GM12878 (cell line): Measurements from ENCODE around the gene EMC6. TPM values are rescaled to one million over a fixed set of nuclear protein-coding genes. Genes with fewer than 3 reads are reported as not detected.

Experiments
- ATAC-seq: fragments of 200-7000 bp; cut with Tn5 transposase; 3 replicates; pipeline ENCODE4 v1.9.1; 2020; ENCODE audit warnings: mild to moderate bottlenecking, moderate library complexity
- BruUV-seq: library from RNA; stranded (reverse); fragments of 400-500 nt; replicated peaks from 2 replicates; lab custom pipeline; 2021; lab: Mats Ljungman, UMichigan
- CTCF ChIA-PET: fragments of 300-600 bp; sonication (Branson Sonifier 250); formaldehyde crosslinking; extraction: SDS; loops from one replicate; lab custom pipeline; 2021; ENCODE audit warnings: inconsistent platforms; lab: Yijun Ruan, JAX
- POLR2A ChIA-PET: fragments of 350-600 bp; formaldehyde crosslinking; extraction: SDS; loops from one replicate; lab custom pipeline; 2021; ENCODE audit warnings: inconsistent platforms; lab: Charles Lee
- RAD21 ChIA-PET: fragments of 300-600 bp; sonication (Branson Sonifier 250); formaldehyde crosslinking; loops from one replicate; lab custom pipeline; 2023; ENCODE audit warnings: antibody characterized with exemption; ENCODE audit not compliant: unreplicated experiment; lab: Charles Lee
- SMC1A ChIA-PET: fragments of 300-600 bp; sonication (Branson Sonifier 250); formaldehyde crosslinking; loops from one replicate; lab custom pipeline; 2023; ENCODE audit not compliant: unreplicated experiment, uncharacterized antibody; lab: Charles Lee
- DNase-seq: peaks from one replicate; pipeline ENCODE4 v3.0.0-alpha.2; 2011; ENCODE audit warnings: low read depth, low spot score
- FAIRE-seq: peaks from 3 replicates; lab custom pipeline; 2011; peaks lifted over from hg19 to GRCh38; lab: Jason Lieb, UNC
- H2AFZ ChIP-seq: 2 replicates; pipeline ENCODE4 v1.6.0; 2011; ENCODE audit warnings: low read depth, low read length, control low read depth; ENCODE audit not compliant: control insufficient read depth
- H3K27ac ChIP-seq: 2 replicates; pipeline ENCODE4 v1.5.1; 2011; ENCODE audit warnings: control low read depth; ENCODE audit not compliant: control insufficient read depth, insufficient read depth
- H3K27me3 ChIP-seq, 2 experiments: replicated peaks in 1 of 2; 2 replicates each; pipeline versions ENCODE4 v1.6.0 to v1.6.1; 2011; ENCODE audit warnings: low read length in 1 of 2; ENCODE audit not compliant: control insufficient read depth in 2 of 2, insufficient read depth in 2 of 2
- H3K36me3 ChIP-seq, 2 experiments: 2 replicates each; pipeline ENCODE4 v1.5.1; 2011; ENCODE audit warnings: low read length in 1 of 2; ENCODE audit not compliant: control insufficient read depth in 2 of 2, insufficient read depth in 2 of 2
- H3K4me1 ChIP-seq: 2 replicates; pipeline ENCODE4 v1.6.1; 2011; ENCODE audit warnings: mild to moderate bottlenecking, low read length, moderate library complexity, mixed read lengths; ENCODE audit not compliant: control insufficient read depth, insufficient read depth
- H3K4me2 ChIP-seq: 2 replicates; pipeline ENCODE4 v1.6.0; 2011; ENCODE audit warnings: control low read depth; ENCODE audit not compliant: control insufficient read depth, insufficient read depth
- H3K4me3 ChIP-seq: fragments of 200-600 bp; sonication (generic); 2 replicates; pipeline ENCODE4 v1.5.1; 2016
- H3K79me2 ChIP-seq: 2 replicates; pipeline ENCODE4 v1.6.0; 2011; ENCODE audit warnings: low read length; ENCODE audit not compliant: control insufficient read depth, insufficient read depth
- H3K9ac ChIP-seq: 2 replicates; pipeline ENCODE4 v1.8.0; 2011; ENCODE audit warnings: low read length, control low read depth, mixed read lengths; ENCODE audit not compliant: control insufficient read depth, insufficient read depth
- H3K9me3 ChIP-seq: replicated peaks from 3 replicates; pipeline ENCODE4 v1.5.1; 2011; ENCODE audit warnings: mild to moderate bottlenecking, low read length; ENCODE audit not compliant: control insufficient read depth, insufficient read depth
- H4K20me1 ChIP-seq: 2 replicates; pipeline ENCODE4 v1.6.0; 2011; ENCODE audit not compliant: control insufficient read depth, insufficient read depth
- BHLHE40 ChIP-seq, 2 experiments: fragments of 450-650 bp in 1 of 2; IDR thresholded peaks; 2 replicates each; pipeline ENCODE4 v1.6.1; 2011 to 2017; ENCODE audit warnings: low read depth in 2 of 2, borderline replicate concordance in 1 of 2, improper control_type of control experiment in 1 of 2, low read length in 1 of 2, mild to moderate bottlenecking in 1 of 2
- CBFB ChIP-seq: IDR thresholded peaks from 2 replicates; pipeline ENCODE4 v1.6.1; 2016; ENCODE audit warnings: antibody characterized with exemption, low read depth
- JUND ChIP-seq: IDR thresholded peaks from 2 replicates; pipeline ENCODE4 v1.6.1; 2012; ENCODE audit warnings: low read depth, mild to moderate bottlenecking, low read length, improper control_type of control experiment, moderate library complexity
- POLR2AphosphoS5 ChIP-seq: IDR thresholded peaks from 2 replicates; pipeline ENCODE4 v1.6.1; 2011; ENCODE audit warnings: mild to moderate bottlenecking, low read length, inconsistent platforms
- RCOR1 ChIP-seq: conservative IDR thresholded peaks from 2 replicates; pipeline ENCODE4 v1.6.1; 2012; ENCODE audit warnings: low read depth, low read length, improper control_type of control experiment
- RUNX3 ChIP-seq: IDR thresholded peaks from 2 replicates; pipeline ENCODE4 v1.6.1; 2012; ENCODE audit warnings: low read length, inconsistent platforms
- SIX5 ChIP-seq: IDR thresholded peaks from 2 replicates; pipeline ENCODE4 v1.6.1; 2011; ENCODE audit warnings: mild to moderate bottlenecking, low read depth, low read length, moderate library complexity; ENCODE audit not compliant: severe bottlenecking
- SP1 ChIP-seq: IDR thresholded peaks from one replicate; pipeline ENCODE4 v1.6.1; 2011; ENCODE audit warnings: low read depth, low read length
- YBX1 ChIP-seq: fragments of 450-650 bp; IDR thresholded peaks from 2 replicates; pipeline ENCODE4 v1.6.1; 2016; ENCODE audit warnings: antibody characterized with exemption
- ZNF24 ChIP-seq: fragments of 450-650 bp; IDR thresholded peaks from 2 replicates; pipeline ENCODE4 v1.6.1; 2017; ENCODE audit warnings: antibody characterized with exemption, mild to moderate bottlenecking
- ZNF622 ChIP-seq: fragments of 450-650 bp; IDR thresholded peaks from 2 replicates; pipeline ENCODE4 v1.6.1; 2017; ENCODE audit warnings: mild to moderate bottlenecking, inconsistent platforms
- WGBS: methylation state at CpG from one replicate; pipeline ENCODE4 v1.1.6; 2016; ENCODE audit warnings: low lambda C conversion rate; ENCODE audit not compliant: insufficient replicate concordance, insufficient coverage; ENCODE audit errors: missing lambda C conversion rate; 5-methylcytosine and 5-hydroxymethylcytosine counted together
- in situ Hi-C: fragments of 300-500 bp; cut with MboI; formaldehyde crosslinking; loops from 9 replicates; pipeline ENCODE4 v1.14.3; 2018; ENCODE audit warnings: mixed read lengths
- intact Hi-C: fragments of 100-400 bp; cut with micrococcal nuclease; formaldehyde crosslinking; loops from one replicate; pipeline ENCODE4 v1.14.2; 2022; ENCODE audit not compliant: unreplicated experiment
- polyA plus RNA-seq, 11 experiments: library from polyadenylated mRNA; depleted of rRNA in 4 of 11; unstranded in 6 of 11; stranded (reverse) in 5 of 11; fragments of >200 nt; fragmentation: Nextera tagmentation in 4 of 11; fragmentation: Illumina TruSeq in 1 of 11; extraction: Ambion mirVana in 4 of 11; extraction: Trizol in 1 of 11; gene quantifications; 1 replicate in 1 of 11; 2 replicates in 10 of 11; pipeline versions ENCODE4 v1.2.1 to v1.2.3, GENCODE V29; 2011 to 2016; ENCODE audit warnings: inconsistent platforms in 2 of 11, missing spikeins in 2 of 11, low read depth in 1 of 11
- total RNA-seq, 4 experiments: library from RNA; depleted of rRNA in 3 of 4; stranded (reverse); fragments of >200 nt in 3 of 4; fragmentation: Illumina TruSeq in 1 of 4; extraction: Trizol in 1 of 4; gene quantifications; 2 replicates each; pipeline versions ENCODE4 v1.2.1 to v1.2.3, GENCODE V29; 2013 to 2021
- TF ChIP-seq, protein P1 (sequence below): IDR thresholded peaks from 2 replicates; pipeline ENCODE4 v1.6.1; 2011; ENCODE audit warnings: borderline replicate concordance, low read depth, mild to moderate bottlenecking, moderate library complexity, low read length; ENCODE audit not compliant: insufficient read depth, poor library complexity, severe bottlenecking
- TF ChIP-seq, protein P2 (sequence below): IDR thresholded peaks from 2 replicates; pipeline ENCODE4 v1.6.1; 2012; ENCODE audit warnings: mild to moderate bottlenecking, low read depth, low read length
- TF ChIP-seq, protein P3 (sequence below): IDR thresholded peaks from 2 replicates; pipeline ENCODE4 v1.6.1; 2012; ENCODE audit warnings: improper control_type of control experiment, low read depth, low read length; ENCODE audit not compliant: insufficient replicate concordance

EMC6 gene
- total and polyA plus RNA-seq, 10 of the 15 experiments (the other 5 are each of a cell fraction or from before 2014, with no cell fraction given): 5.1 to 172 (median 35.9) TPM

DNA sequence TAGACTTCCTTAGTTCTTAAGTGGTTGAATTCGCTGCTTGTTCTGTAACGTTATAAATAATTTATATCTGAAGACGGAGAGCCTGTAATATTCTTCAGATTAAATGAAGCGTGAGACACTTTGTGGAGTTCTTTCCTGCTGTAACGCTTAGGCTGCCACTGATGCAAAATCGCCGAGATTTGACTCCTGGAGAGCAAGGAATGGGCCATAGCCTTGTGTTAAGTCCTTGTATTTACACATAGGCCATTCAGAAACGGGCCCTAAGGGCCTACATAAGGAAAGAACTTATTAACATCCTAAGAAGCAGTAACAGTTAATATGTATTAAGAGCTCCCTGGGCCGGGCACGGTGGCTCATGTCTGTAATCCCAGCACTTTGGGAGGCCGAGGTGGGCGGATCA lies 936 bp downstream of the EMC6 start:
- ATAC-seq: no peak

More for the DNA sequence above, 936 bp downstream of the EMC6 start:
- H3K36me3 ChIP-seq: no peaks in the 10 kb centered on the region
- FAIRE-seq: peak; percentile 23
- H3K79me2 ChIP-seq: peaks cover 20% of the 10 kb centered on the region
- 34% methylated on average over 12 of the region's 12 CpGs for WGBS
- H3K9ac ChIP-seq: peak overlapping the region; percentile 98
- peak overlapping the region; percentile 97 for H3K4me2 ChIP-seq
- TF ChIP-seq JUND: no peak
- TF ChIP-seq, protein P1, sequence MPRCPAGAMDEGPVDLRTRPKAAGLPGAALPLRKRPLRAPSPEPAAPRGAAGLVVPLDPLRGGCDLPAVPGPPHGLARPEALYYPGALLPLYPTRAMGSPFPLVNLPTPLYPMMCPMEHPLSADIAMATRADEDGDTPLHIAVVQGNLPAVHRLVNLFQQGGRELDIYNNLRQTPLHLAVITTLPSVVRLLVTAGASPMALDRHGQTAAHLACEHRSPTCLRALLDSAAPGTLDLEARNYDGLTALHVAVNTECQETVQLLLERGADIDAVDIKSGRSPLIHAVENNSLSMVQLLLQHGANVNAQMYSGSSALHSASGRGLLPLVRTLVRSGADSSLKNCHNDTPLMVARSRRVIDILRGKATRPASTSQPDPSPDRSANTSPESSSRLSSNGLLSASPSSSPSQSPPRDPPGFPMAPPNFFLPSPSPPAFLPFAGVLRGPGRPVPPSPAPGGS: no peak
- TF ChIP-seq, protein P2, sequence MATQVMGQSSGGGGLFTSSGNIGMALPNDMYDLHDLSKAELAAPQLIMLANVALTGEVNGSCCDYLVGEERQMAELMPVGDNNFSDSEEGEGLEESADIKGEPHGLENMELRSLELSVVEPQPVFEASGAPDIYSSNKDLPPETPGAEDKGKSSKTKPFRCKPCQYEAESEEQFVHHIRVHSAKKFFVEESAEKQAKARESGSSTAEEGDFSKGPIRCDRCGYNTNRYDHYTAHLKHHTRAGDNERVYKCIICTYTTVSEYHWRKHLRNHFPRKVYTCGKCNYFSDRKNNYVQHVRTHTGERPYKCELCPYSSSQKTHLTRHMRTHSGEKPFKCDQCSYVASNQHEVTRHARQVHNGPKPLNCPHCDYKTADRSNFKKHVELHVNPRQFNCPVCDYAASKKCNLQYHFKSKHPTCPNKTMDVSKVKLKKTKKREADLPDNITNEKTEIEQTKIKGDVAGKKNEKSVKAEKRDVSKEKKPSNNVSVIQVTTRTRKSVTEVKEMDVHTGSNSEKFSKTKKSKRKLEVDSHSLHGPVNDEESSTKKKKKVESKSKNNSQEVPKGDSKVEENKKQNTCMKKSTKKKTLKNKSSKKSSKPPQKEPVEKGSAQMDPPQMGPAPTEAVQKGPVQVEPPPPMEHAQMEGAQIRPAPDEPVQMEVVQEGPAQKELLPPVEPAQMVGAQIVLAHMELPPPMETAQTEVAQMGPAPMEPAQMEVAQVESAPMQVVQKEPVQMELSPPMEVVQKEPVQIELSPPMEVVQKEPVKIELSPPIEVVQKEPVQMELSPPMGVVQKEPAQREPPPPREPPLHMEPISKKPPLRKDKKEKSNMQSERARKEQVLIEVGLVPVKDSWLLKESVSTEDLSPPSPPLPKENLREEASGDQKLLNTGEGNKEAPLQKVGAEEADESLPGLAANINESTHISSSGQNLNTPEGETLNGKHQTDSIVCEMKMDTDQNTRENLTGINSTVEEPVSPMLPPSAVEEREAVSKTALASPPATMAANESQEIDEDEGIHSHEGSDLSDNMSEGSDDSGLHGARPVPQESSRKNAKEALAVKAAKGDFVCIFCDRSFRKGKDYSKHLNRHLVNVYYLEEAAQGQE: no peak
- no peak for TF ChIP-seq ZNF24
- no peak for TF ChIP-seq YBX1
- no peak for TF ChIP-seq BHLHE40 (IDR thresholded peaks at IDR 0.05; ENCODE audit: borderline replicate concordance in 1 of 2, low read depth in 2 of 2, low read length in 1 of 2)
- TF ChIP-seq, protein P3, sequence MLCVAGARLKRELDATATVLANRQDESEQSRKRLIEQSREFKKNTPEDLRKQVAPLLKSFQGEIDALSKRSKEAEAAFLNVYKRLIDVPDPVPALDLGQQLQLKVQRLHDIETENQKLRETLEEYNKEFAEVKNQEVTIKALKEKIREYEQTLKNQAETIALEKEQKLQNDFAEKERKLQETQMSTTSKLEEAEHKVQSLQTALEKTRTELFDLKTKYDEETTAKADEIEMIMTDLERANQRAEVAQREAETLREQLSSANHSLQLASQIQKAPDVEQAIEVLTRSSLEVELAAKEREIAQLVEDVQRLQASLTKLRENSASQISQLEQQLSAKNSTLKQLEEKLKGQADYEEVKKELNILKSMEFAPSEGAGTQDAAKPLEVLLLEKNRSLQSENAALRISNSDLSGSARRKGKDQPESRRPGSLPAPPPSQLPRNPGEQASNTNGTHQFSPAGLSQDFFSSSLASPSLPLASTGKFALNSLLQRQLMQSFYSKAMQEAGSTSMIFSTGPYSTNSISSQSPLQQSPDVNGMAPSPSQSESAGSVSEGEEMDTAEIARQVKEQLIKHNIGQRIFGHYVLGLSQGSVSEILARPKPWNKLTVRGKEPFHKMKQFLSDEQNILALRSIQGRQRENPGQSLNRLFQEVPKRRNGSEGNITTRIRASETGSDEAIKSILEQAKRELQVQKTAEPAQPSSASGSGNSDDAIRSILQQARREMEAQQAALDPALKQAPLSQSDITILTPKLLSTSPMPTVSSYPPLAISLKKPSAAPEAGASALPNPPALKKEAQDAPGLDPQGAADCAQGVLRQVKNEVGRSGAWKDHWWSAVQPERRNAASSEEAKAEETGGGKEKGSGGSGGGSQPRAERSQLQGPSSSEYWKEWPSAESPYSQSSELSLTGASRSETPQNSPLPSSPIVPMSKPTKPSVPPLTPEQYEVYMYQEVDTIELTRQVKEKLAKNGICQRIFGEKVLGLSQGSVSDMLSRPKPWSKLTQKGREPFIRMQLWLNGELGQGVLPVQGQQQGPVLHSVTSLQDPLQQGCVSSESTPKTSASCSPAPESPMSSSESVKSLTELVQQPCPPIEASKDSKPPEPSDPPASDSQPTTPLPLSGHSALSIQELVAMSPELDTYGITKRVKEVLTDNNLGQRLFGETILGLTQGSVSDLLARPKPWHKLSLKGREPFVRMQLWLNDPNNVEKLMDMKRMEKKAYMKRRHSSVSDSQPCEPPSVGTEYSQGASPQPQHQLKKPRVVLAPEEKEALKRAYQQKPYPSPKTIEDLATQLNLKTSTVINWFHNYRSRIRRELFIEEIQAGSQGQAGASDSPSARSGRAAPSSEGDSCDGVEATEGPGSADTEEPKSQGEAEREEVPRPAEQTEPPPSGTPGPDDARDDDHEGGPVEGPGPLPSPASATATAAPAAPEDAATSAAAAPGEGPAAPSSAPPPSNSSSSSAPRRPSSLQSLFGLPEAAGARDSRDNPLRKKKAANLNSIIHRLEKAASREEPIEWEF: no peak
- TF ChIP-seq RUNX3: no peak
- no peak for TF ChIP-seq POLR2AphosphoS5
- TF ChIP-seq SIX5: no peak
- TF ChIP-seq ZNF622: no peak
- TF ChIP-seq SP1: no peak
- TF ChIP-seq CBFB: no peak
- TF ChIP-seq RCOR1: no peak
- H3K4me1 ChIP-seq: peaks cover 8% of the 10 kb centered on the region
- no TSS peak for BruUV-seq
- H3K9me3 ChIP-seq: no peaks in the 10 kb centered on the region
- ChIA-PET SMC1A (interaction anchor here (1.2 kb wide), 1 partner anchor 10 kb away, joined by 3 read pairs; no protein-coding TSS in a partner anchor), RAD21 (no interaction called here), POLR2A (no interaction called here), CTCF (interaction anchor here (1.0 to 1.9 kb wide), 2 partner anchors 13 to 33 kb away, joined by 4 to 10 read pairs; partner anchors contain the start of genes CTNS and SHPK)
- intact Hi-C loops: loop anchor here (10.0 kb wide), 1 partner anchor 115 kb away; the partner anchor contains the start of gene TRPV3
- H2AFZ ChIP-seq: no peak overlapping the region
- no peaks in the 10 kb centered on the region for H3K27me3 ChIP-seq
- H3K27ac ChIP-seq: peak overlapping the region; percentile 86; the same call in 1 of the 2 replicates
- H3K4me3 ChIP-seq: peak overlapping the region; percentile 84
- no peak for DNase-seq
- in situ Hi-C loops: no loop called here
- H4K20me1 ChIP-seq: no peaks in the 10 kb centered on the region
